Raji (cell line): ENCODE measurements around the gene OR51M1.

ENCODE experiments used
- POLR2A ChIP-seq: IDR thresholded peaks from 2 replicates; pipeline ENCODE4 v1.6.1; 2011; ENCODE audit warnings: low read depth, low read length, control low read depth; ENCODE audit not compliant: insufficient read depth

OR51M1 gene

DNA sequence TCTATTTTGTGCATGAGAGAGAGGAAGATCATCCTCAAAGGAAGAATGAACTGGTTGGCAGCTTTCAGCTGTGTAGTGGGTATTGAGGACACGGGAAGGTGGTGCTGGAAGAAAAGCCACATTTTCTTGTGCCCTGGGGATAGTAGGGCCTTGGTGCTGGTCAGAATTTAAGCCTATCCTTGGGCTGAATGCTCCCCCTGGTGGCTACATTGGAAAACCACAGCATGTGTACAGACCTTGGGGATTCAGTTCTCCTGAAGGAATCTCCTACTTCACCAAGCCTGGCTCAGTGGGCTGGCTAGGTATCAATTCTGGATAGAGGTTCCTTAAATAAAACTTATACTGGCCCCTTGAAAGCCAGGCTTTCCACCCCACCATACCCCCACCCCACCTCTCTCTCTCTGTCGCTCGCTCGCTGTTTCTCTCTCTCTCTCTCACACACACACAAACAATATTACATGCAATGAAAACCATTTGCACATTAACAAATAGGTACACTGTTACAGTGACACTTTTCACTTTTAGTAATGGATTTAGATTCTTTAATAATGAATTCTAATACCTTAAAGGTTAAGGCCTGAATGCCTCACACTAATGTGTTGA lies 2.8 kb upstream of the OR51M1 start:
- no peak for TF ChIP-seq POLR2A

DNA sequence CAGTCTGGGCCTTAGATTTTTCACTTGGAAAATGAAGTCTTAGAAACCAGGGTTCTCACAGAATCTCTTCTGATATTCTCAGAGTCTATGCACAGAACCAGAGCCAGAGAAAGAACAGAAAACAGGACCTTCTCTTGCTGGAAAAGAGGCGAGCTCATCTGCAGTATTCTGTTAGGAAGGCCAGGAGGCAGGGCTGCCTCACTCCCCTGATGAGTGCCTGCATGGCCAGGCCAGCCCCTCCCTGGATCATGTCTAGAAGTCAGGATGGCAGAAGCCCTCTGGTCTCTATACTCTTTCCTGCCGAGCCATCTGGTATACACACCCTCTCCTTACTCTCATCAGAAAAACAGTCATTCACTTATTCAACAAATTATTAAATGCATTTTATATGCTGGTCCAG lies 723 bp downstream of the OR51M1 start:
- no peak for TF ChIP-seq POLR2A

DNA sequence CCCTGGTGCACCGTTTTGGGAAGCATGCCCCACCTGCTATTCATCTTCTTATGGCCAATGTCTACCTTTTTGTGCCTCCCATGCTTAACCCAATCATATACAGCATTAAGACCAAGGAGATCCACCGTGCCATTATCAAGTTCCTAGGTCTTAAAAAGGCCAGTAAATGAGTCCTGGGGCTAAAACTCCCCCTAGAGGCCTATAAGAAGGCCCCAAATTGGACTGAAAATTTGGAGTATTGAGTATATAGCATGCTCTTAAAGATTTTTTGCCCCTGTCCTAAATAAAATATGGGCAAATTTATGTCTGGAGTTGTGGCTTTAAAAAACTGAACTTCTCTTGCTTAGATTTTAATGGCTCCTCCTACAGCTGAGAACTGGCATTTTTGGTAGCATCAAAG lies 6.6 kb downstream of the OR51M1 start:
- no peak for TF ChIP-seq POLR2A

DNA sequence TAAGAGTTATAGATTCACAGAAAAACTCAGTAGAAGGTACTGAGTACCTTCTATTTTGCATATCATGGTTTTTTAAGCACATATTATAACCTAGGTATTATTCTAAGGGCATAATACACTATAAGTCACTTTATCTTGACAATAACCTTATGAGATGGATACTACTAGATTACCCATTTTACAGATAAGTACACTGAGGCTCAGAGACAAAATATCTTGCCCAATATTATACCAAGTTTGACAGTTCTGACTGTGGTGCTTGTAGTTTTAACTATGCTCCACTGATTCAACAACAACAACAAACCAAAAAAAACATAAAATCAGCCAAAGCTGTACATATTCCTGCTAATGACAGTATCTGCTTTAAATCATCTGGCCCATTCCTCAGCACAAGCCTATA lies 10.5 kb downstream of the OR51M1 start:
- TF ChIP-seq POLR2A = no peak

DNA sequence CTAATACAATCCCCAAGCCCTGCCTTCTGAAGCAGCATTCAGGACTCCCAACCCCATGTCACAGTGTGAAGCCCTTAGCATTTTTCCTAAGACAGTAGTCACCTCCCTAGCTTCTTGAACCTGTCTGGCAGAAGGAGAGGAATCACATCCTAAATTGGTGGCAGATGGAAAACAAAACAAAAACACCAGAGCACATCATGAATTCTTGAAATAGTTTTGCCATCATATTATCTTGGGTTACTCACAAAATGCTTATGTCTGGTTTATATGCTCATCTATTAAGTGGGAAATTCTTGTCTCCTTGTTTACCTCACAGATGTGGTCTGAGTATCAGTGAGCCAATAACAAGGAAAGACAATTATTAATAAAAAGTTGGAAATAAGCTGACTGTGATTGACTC lies 15.3 kb downstream of the OR51M1 start:
- TF ChIP-seq POLR2A = no peak

DNA sequence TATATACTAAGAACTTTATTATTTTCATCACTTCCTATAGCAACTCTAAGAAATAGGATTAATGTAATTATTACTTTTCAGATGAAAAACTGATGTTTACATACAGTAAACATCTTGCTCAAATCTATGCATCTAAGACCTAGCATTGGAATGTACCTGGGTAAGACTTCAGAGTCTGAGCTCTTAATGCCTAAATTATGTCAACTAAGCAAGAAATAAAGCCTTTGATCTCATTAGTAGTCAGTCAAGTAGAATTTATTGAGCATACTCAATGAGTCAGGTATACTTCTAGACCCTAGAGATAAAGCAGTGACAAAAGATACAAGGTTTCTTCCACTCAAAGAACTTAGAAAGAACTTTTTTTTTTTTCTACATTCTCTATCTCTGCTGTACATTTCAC lies 21.6 kb downstream of the OR51M1 start:
- TF ChIP-seq POLR2A = no peak

DNA sequence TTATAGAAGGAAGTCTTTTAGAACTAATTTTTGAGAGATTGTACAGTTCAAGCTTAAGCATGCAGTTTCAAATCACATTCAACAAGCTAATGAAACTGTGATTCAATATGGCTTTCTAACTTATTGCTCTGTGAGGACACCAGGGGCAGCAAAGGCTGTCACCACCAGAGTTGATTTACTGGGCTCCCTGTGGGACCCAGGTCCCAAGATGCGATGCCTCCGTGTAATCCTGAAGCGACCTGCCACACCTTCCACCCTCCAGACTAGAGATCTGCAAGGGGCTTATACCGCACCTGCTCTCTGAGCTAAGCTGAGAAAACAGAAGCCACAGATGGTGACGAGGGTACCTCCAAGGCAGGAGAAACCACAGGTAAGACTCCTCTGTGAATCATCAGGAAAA lies 37.4 kb downstream of the OR51M1 start:
- TF ChIP-seq POLR2A = no peak

DNA sequence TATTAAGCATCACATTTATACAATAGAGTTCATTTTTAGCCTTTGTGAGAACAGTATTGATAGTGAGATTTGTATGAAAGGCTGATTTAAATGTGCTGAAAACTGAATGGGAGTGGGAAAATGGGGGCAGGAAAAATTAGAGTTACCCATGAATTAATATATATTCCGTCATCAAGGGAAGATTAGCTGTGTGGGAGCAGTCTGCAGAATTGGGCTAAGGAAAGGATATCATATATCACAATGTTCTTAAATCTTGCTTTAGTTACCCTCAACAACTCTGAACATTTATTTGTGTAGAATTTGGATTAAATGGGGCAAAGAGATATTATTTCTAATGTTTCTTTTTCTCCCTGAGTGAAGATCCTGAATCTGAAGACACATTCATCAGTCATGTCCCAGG lies 38.2 kb downstream of the OR51M1 start, which contains the start of gene OR51Q1:
Gene OR51Q1, plus strand, starts transcription at position 301 of the 400 bp plus-strand sequence. Its CDS starts 90 bp downstream, at position 391.
- no peak for TF ChIP-seq POLR2A

DNA sequence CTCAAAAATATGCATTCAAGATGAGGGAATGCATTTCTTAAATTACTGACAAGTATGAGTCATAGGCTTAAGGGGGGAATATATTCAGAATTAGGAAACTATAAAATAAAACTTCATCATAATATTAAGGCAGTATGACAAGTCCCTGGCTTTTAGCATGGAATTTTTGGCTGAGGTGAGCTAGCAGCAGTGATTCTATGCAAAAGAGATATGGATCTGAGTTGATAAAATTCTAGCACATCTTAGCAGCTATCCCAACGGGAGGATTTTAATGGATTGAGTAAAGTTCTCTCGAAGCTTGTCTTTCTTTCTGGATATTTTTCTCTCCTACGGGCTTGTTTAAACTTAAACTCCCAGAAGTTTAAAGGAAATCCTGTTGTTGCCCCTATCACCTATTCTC lies 39.5 kb downstream of the OR51M1 start:
- no peak for TF ChIP-seq POLR2A

DNA sequence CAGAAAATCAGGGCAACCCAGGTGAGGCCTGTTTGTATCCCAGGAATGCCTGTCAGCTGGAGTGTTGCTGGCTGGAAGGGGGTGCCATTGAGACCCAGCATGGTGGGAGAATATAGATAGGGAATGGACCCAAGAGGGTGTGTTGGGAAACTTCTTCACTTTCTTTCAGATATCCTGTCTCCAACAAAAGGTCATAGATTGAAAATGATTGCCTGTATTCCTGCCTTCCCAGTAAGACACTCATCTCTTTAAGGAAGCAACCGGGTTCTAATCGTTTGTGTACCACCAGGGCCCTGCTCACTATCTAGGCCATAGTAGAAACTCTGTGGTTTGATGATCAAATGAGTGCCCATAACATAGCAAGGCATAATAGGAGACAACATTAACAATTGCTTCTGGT lies 57.8 kb downstream of the OR51M1 start, which contains the start of gene OR51I1:
Gene OR51I1, minus strand, starts transcription at position 101 of the 400 bp plus-strand sequence. Its CDS starts 0 bp downstream, at position 101.
- TF ChIP-seq POLR2A = no peak
